ENCODE results near the gene CD7.

The CD7 gene

DNA sequence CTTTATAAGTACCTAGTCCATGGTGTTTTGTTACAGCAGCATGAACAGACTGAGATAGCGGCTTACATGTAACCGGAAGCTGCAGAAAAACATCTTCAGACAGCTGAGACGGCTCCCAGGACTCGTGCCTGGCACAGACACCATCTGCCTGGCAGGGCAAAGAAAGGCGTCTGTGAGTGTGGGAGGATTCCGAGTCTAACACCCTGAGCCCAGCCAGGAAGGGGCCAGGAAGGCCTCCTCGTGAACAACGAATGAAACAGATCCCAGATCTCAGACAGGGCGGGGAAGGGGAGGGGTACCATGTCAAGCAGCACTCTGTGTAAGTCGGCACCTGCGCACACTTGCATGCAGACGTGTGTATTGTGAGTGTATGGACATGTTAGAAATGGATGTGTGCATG, 39.6 kb downstream of the CD7 start:
- no peak for DNase-seq

DNA sequence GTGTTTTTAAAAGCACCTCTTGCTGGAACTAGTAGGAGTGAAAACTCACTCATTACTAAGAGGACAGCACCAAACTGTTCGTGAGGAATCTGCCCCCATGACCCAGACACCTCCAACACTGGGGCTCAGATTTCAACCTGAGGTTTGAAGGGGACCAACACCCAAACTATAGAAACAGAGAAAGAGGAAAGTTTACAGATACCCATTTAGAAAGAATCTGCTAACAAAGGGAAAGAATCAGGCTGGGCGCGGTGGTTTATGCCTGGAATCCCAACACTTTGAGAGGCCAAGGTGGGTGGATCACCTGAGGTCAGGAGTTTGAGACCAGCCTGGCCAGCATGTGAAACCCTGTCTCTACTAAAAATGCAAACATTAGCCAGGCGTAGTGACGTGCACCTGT, 40.5 kb downstream of the CD7 start:
- no peak for DNase-seq

- no peak for DNase-seq
These were observed 42.1 kb downstream of the CD7 start for GRCh38 chr17:82275326-82275725.

DNA sequence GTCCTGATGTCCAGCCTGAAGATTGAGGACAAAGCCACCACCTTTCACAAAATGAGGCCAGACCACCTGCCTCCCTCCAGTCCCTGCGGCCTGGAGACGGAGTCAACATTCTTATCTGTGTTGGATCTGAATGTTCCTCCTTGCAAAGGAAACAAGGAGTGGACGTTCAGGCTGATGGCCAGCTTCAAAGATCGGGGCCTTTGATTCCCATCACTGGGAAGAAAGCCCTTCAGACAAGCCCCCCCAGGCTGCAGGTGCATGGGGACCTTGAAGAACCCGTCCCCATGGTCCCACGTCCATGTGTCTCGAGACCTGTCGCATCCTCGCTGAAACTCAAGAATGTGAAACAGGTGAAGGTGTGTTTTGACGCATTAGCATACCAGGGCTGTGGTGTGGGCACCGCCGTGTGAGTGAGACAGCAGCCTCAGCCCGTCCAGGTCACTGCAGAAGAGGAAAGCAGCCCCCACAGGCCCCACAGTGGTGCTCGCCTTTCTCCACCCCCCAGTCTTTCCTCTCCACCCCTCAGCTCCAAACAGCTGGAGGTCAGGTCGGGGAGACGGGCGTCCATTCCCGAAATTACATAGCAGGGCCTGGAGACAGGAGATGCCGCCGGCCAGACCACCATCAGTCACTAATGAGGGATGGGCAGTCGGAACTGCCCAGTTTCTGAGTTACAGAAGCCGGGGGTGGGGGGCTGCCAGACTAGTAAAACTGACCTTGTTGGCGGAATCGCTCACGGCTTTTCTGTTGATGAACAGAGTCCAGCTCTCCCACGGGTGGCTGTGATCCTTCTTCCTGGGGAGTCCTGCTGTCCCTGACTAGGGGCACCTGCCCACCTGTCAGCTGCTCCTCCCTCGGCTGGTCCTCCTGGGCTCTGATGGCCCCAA, 43.0 kb downstream of the CD7 start:
- DNase-seq, result no peak

GRCh38 chr17:82273327-82274133, 43.9 kb downstream of the CD7 start, which contains the start of gene CSNK1D:
Gene CSNK1D (minus strand): TSS chr17:82273700. CDS start chr17:82273381, 319 bp downstream.
- DNase-seq, result peak; percentile 73 to 91

GRCh38 chr17:82272495-82273326, 44.7 kb downstream of the CD7 start:
- DNase-seq, result no peak

DNA sequence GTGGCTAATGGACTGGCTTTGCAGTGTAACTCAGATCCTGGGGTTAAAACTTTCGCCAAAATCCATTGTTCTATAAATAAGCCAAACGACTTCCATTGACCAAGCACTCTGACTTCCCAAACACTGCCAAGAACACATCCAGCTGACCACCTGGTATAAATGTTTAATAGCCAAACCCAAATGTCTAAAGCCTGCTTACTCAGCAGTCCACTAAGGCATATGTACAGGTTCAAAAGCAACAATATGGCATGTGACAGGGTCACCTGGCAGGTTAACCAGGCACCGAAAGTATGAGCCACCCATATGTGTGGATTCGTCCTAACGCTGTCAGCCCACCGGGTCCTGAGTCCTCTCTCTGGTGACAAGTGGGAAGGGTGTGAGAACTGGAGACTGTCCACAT, 46.0 kb downstream of the CD7 start:
- no peak for DNase-seq

GRCh38 chr17:82270651-82271050, 46.8 kb downstream of the CD7 start:
- no peak for DNase-seq

DNA sequence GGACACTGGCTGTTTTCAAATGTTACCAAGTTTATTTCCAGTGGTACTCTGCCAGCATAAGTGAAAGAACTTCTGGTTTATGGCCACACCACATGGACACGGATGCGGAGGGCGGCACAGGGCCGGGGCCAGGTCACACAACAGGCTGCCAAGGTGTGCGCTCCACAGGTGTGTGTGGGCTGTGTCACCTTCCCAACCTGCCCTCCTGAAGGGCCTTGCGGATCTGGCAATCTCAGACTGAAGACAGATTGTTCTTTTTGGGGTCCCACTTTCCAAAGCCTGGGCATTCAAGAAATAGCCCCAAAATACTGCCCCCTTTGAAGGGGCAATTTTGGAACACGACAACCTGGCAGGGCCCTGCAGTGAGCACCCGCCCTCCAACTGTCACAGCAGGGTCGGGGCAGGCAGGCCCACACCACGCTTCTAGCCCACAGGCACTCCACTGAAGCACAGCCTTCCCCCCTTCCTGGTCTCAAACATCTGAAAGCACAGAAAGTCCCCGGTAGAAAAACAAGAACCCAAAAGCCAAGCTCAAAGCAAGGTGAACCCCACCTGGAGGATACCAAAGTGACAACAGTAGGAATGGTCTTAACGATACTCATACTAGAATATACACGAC, 47.4 kb downstream of the CD7 start:
- no peak for DNase-seq

DNA sequence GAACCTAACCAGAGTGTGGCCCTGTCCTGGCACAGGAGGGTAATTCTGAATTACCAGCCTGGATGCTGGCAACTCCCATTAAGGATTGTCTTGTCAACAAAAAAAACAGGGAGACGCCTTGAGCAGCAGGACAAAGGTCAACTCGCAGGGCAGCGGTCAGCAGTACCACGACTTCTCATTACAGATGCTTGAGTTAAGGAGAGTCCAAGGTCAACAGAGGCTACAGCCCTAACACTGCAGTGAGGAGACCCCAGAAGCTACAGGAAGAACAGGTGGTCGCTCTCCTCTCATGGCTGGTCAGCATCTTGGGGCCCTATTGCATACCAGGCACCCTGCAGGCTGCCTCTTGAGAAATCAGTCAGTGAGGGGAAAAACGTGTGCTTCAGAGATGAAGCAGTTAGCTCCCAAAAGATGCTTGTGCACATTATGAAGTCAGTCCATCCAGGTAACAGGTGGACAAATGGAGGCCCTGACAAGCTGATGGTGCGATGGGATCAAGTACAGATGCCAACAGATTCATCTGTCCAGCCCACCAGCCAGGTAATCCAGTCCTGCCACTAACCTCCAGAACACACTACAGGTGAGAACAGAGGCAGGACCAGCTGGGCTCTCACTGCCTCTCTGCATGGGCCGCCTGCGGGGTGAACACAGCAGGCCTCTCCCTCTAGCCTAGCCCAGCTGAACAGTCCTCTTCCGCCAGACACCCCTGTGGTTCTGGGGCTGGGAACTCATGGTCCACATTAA, 48.1 kb downstream of the CD7 start:
- DNase-seq, result no peak

DNA sequence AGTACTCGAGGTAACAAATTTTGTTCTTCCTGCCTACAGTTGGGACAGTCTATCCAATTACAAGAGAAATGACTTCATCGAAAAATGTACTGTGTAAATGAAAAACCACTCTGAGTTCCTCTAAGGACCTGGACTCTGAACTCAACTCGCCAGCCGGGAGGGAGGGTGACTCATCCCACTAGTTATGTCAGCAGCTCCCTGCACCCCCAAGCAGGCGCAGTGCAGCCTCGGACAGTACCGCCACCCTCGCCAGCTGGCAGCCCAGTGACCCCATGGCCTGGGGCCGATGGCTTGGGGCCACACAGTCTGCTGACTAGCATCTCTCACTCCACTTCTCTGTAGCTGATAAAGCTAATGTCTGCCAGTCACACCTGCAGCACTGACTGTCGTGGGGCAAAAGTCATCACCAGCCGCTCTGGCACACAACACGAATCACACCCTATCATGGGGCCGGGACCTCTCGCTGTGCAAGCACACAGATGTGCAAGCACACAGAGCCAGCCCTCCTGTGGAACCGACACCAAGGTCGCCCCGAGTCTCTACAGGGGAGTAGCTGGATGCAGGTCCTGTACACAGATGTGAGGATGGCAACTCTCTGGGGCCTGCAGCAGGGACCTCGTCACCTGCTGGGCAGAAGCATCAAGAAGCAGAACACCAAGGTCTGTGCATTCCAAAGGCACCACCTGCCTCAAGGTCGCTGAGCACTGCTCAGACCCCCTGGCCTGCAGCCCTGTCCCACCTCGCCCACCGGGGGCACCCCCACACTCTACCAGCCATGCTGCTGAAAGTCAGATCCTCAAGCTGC, 49.6 kb downstream of the CD7 start:
- no peak for DNase-seq

DNA sequence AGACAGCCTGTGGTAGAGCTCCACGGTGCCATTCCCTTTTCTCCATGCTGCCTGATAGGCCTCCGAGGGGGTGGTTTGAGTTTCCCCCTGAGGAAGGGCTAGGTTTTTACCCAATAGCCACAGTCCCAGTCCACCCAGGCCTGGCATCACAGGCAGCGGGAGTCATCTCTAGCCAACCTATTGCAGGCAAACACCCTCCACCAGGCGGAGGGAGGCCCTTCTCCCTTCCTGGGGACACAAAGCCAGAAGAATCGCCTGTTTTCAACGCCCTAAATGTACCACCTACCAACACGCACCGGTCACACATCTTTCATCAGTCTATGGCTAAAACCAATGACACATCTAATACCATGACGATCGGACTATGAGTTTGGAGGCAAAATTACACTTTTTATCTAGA, 51.3 kb downstream of the CD7 start:
- DNase-seq, result no peak

All from NCI-H1930 (cell line).